GM19023 (cell line): ENCODE data around the gene HDHD5.

Experiments used
- ATAC-seq: cut with Tn5 transposase; IDR thresholded peaks from one replicate; pipeline ENCODE4 v1.9.1; 2021; ENCODE audit warnings: mild to moderate bottlenecking, moderate library complexity; ENCODE audit not compliant: unreplicated experiment

Gene HDHD5

GRCh38 chr22:17108256-17109112 lies 50.6 kb downstream of the HDHD5 start:
- ATAC-seq = no peak

GRCh38 chr22:17107547-17107810 lies 51.6 kb downstream of the HDHD5 start:
- no peak for ATAC-seq

- no peak for ATAC-seq
These were observed 52.1 kb downstream of the HDHD5 start for GRCh38 chr22:17106785-17107546.

DNA sequence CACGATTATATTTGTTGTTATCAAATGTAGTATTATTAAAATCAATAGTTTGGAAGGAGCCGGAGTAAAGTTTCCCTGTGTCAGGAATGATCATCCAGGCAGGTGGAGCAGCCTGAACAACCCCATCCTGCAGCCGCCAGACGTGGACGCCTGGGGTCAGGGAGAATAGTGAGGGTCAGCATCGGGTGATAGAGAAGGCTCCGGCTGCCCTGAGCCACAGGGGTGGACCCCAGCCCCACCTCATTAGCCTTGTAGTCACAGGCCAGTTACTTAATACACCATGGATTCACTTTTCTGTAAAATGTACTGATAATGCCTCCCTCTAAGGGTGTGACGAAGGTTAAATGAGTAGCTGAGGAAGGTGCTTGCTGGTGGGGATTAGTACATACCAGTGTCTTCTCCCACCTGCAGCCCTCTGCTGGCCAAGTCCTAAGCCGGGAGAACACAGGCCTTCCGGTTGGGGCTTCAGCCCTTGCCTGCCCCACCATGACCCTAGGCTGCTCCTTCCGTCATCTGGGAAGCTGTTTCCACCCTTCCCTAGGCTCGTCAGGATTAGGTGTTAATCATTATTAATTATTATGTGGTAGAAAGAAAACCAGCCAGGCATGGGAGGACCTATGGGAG lies 52.8 kb downstream of the HDHD5 start:
- ATAC-seq = no peak

- ATAC-seq = no peak
These were observed 53.6 kb downstream of the HDHD5 start for GRCh38 chr22:17105143-17106129.

GRCh38 chr22:17104336-17104935 lies 54.6 kb downstream of the HDHD5 start:
- ATAC-seq = no peak

DNA sequence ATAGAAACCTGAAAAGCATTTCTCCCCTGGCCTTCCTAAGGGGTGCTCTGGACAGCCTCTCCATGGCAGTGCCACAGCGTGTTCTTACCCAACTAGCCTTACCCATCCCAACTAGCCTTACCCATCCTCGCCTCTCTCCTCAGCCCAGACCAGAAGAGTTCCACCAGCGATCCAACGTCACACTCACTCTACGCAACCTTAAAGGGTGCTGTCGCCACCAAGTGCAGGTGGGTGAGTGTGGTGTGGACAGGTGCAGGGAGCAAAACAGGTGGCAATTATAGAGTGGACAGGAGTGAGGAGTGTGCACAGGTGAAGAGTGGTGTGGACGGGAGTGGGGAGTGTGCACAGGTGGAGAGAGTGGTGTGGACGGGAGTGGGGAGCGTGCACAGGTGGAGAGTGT lies 55.7 kb downstream of the HDHD5 start:
- ATAC-seq = no peak

DNA sequence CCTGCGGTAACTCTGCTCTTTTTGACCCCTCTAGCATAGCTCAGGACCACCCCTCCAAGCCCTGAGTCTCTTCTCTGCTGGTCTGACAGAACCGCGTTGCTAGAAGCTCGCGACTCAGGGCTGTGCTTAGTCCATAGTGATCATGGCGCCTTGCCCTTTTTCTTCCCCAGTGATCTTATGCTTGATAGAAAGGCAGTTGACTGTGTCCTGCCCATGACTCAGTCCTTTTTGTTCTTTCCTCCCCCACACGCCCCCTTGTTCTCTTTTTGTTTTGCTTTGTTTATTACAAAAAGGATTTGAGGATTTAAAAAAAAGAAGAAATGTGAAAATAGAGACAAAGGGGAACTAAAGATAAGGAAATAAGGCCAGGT lies 56.8 kb downstream of the HDHD5 start:
- no peak for ATAC-seq

DNA sequence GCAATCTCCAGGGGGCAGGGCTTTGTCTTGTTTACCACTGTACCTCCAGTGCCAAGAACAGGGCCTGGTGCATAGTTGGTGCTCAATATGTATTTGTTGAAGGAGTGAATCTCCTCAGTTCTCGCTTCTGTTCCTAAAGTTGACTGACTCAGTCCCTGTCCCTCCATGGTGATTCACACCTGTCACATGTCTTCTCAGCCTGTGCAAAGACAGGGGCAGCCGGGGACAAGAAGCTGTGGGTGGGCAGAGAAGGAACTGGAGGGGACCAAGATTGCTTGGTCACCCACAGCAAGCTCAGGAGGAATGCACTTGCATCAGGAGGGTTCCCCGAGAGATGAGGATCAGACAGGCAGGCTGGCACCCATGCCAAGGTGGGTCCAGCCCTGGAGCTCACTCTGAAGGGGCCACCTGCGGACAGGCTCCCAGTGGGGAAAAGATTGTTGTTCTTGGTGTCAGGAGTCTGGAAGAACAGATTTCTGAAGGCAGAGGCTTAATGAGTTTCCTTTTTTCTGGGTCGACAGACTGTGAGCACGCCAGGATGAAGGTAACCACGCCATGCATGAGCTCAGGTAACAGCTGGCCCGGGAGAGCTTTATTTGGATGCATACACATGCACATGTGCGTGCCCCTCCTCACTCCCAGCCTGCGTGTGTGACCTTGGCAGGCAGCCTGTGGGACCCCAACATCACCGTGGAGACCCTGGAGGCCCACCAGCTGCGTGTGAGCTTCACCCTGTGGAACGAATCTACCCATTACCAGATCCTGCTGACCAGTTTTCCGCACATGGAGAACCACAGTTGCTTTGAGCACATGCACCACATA lies 57.4 kb downstream of the HDHD5 start:
- no peak for ATAC-seq

DNA sequence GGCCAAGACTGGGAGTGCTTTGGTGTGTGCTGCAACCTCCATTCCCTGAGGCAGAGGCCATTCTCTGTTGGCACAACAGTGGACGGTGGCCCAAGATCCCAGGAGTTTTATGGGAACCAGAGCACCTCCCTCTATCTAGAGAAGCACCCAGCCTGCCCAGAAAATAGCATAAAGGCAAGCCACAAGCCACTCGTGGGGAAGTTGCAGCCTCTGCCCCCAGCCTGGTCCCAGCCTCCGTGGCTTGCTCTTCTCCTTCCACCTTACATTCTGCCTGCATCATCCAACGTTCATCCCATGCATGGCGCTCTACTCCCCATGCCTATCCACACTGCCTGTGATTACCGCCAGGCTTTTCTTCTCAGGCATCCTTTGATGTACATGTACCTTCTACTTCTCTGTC lies 58.5 kb downstream of the HDHD5 start:
- ATAC-seq = no peak

DNA sequence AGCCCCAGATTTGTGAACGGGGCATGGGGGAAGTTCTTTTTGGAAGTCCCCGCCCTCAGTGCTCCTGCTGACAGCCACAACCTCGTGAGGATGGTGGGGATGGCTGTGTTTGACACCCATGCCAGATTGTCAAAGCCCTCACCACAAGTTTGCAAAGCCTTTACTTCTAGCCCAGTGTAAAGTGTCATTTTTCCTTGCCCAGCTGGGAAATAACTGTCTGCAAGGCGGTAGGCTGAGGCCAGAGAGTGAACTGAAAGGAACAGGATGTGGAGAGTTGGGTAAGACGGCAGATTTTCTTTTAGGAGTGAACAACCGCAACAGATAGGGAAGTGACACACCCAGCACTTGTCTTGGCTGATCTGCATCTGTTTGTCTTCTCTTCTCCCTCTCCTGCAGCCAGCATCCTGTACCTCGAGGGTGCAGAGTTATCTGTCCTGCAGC lies 60.7 kb downstream of the HDHD5 start:
- ATAC-seq = no peak

DNA sequence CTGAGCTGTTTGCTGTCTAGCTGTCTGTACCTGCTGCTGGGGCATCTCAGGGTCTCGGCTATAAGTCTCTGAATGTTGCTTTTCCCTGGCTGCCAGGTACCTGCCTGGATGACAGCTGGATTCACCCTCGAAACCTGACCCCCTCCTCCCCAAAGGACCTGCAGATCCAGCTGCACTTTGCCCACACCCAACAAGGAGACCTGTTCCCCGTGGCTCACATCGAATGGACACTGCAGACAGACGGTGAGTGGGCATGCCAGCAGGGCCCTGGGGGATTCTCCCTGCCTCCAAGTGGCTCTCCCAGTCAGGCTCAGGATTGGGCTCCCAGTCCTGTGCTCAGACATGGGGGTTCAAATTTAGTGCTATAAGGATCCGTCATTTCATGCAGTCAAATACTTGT lies 61.4 kb downstream of the HDHD5 start:
- ATAC-seq = no peak

DNA sequence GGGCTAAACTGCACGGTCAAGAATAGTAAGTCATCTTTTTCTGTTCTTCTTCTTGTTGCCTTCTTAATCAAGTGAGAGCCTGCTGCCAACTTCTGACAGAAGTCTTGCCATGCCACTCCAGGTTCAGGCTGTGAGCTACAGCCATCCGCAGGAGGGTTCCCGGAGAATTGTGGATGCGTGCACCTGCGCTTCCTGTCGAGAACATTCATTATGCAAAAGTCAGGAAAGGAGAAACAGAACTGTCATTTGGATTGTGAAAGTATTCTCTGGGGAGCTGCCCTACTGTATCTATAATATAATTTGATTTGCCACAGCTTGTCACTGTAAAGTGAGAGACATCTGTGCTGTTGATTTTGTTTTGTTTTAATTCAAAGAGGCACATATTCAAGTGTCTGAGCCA lies 62.0 kb downstream of the HDHD5 start:
- ATAC-seq = no peak

GRCh38 chr22:17096071-17096470 lies 63.0 kb downstream of the HDHD5 start:
- no peak for ATAC-seq

DNA sequence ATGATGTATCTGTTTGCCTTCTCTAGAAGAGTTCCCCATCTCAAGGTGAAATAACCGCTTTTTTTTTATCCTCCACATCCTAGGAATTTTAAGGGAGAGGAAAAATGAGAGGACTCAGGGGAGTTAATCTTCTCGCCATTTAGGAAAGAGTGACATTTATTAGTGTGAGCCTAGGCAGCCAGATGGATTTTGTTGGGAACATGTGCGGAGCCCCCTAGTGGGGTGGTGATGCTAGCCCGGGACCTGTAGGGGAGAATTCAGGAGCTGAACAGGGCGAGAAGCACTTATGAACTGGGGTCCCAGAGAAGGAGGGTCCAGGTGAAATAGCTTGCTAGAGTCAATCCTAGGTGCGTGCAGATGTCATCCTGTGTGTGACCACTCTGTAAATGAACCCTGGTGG lies 63.5 kb downstream of the HDHD5 start:
- no peak for ATAC-seq

DNA sequence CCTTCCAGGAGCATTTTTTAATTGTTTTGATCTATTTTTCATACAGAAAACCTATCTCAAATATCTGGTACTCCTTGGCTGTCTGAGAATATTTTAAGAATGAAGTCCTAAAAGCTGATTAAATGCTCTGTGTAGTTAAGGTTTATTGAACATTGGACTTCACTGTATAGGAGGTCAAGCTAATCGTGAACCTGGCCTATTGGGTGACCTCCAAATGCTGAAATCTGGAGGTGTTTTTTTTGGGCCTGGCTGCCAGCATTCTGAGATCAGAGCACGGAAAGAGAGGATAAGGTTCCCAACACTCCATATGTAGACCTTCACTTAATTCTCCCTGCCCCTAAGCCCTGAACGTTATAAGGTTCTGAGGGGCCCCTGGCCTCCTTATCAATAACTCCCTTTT lies 66.0 kb downstream of the HDHD5 start:
- no peak for ATAC-seq

DNA sequence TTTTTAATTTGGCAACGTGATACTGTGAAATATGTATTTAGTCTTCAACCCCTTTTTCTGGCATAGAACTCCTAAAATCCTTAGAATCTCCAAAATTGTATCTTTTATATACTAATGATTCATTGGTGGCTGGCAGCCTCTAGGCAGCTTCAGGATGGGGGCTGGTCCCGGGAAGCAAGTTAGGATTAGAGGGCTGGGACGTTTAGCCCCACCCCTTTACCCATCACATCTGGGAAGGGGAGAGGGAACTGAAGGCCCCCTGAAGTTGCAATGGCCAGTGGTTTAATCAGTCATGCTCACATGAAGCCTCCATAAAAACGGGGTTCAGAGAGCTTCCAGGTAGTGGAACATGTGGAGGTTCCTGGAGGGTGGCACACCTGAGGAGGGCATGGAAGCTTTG lies 67.2 kb downstream of the HDHD5 start:
- no peak for ATAC-seq

- no peak for ATAC-seq
These were observed 68.5 kb downstream of the HDHD5 start for GRCh38 chr22:17090550-17090949.
